ENCODE data around the gene YBX2. TPM values are rescaled to one million over a fixed set of nuclear protein-coding genes. Genes with fewer than 3 reads are reported as not detected.

The YBX2 gene
- total RNA-seq, 8 experiments from 2014 or later = 0.09 to 2.4 (median 0.51) TPM

- in situ Hi-C loops (cut with MboI; ENCODE audit: low pct_unique_long_range_greater_than_20kb in 2 of 9, low sequenced_read_pairs in 9 of 9, unreplicated experiment in 9 of 9) = no loop called here
- Histone ChIP-seq H3K4me1 (replicated peaks in 1 of 2) (peaks cover 9 to 12% of the 10 kb centered on the region in 2 donors), H3K4me3 (peak overlapping the region; percentile 75 to 90 (median 83)), H3K27ac (peak overlapping the region; percentile 96 to 97)
- peak; percentile 6 to 15 (median 11) for ATAC-seq (replicated peaks in 6 of 8)
- 0% methylated on average over 1 to 3 of the region's 104 CpGs; no CpG with 5 or more reads in 7 of the 10 experiments for WGBS, 10 experiments
Measured at GRCh38 chr17:7307686-7308624, 13.5 kb upstream of the YBX2 start.

GRCh38 chr17:7306911-7307685 lies 12.7 kb upstream of the YBX2 start, which contains the start of gene EIF5A:
EIF5A (plus strand) TSS chr17:7307628; CDS start chr17:7309636, 2,008 bp downstream.
- Histone ChIP-seq H3K27ac (peak within 1 kb of the TSS; percentile 96 to 97), H3K4me1 (replicated peaks in 1 of 2) (peaks cover 9 to 12% of the 10 kb centered on the region in 2 donors), H3K4me3 (peak within 1 kb of the TSS; percentile 75 to 90 (median 83))
- 0 to 2% (median 0%) methylated on average over 2 to 21 of the region's 64 CpGs; no CpG with 5 or more reads in 2 of the 10 experiments for WGBS, 10 experiments
- in situ Hi-C loops (cut with MboI; ENCODE audit: low pct_unique_long_range_greater_than_20kb in 2 of 9, low sequenced_read_pairs in 9 of 9, unreplicated experiment in 9 of 9) = no loop called here
- peak; percentile 66 to 88 (median 84) for ATAC-seq (replicated peaks in 6 of 8)

GRCh38 chr17:7304179-7304578 lies 9.7 kb upstream of the YBX2 start:
- Histone ChIP-seq H3K4me1 (replicated peaks in 1 of 2) (peaks cover 6 to 7% of the 10 kb centered on the region in 2 donors), H3K27ac (no peak overlapping the region), H3K4me3 (no peak overlapping the region)
- in situ Hi-C loops (cut with MboI; ENCODE audit: low pct_unique_long_range_greater_than_20kb in 2 of 9, low sequenced_read_pairs in 9 of 9, unreplicated experiment in 9 of 9) = no loop called here
- 53 to 100% (median 73%) methylated on average over 1 to 6 of the region's 7 CpGs; no CpG with 5 or more reads in 2 of the 10 experiments for WGBS, 10 experiments
- ATAC-seq (replicated peaks in 6 of 8) = no peak

- 0 to 10% (median 2%) methylated on average over 1 to 17 of the region's 51 CpGs; no CpG with 5 or more reads in 1 of the 10 experiments for WGBS, 10 experiments
- Histone ChIP-seq H3K4me1 (replicated peaks in 1 of 2) (peaks cover 5 to 8% of the 10 kb centered on the region in 2 donors), H3K27ac (no peak overlapping the region), H3K4me3 (peak overlapping the region in 3 of 5 donors; percentile 7 to 15 (median 13))
- ATAC-seq (replicated peaks in 6 of 8) = peak; percentile 44 to 90 (median 56)
- in situ Hi-C loops (cut with MboI; ENCODE audit: low pct_unique_long_range_greater_than_20kb in 2 of 9, low sequenced_read_pairs in 9 of 9, unreplicated experiment in 9 of 9) = loop anchor here in 1 of 9 experiments (25.0 kb wide), 1 partner anchor 259 kb away; the partner anchor contains the start of genes SLC16A11 and SLC16A13
Measured at GRCh38 chr17:7296189-7296861, 1.9 kb upstream of the YBX2 start.

- no peak for ATAC-seq (replicated peaks in 6 of 8)
- H3K4me3 ChIP-seq = peak overlapping the region in 2 of 5 donors; percentile 37 to 41
- H3K27ac ChIP-seq = no peak overlapping the region
- WGBS, 10 experiments = 50 to 85% (median 65%) methylated on average over 5 to 27 of the region's 42 CpGs; no CpG with 5 or more reads in 1 of the 10 experiments
- peaks cover 5 to 8% of the 10 kb centered on the region in 2 donors for H3K4me1 ChIP-seq (replicated peaks in 1 of 2)
- in situ Hi-C loops (cut with MboI; ENCODE audit: low pct_unique_long_range_greater_than_20kb in 2 of 9, low sequenced_read_pairs in 9 of 9, unreplicated experiment in 9 of 9) = loop anchor here in 1 of 9 experiments (25.0 kb wide), 1 partner anchor 258 kb away; the partner anchor contains the start of genes SLC16A11 and SLC16A13
Measured at GRCh38 chr17:7295230-7296180, 1.1 kb upstream of the YBX2 start.

- in situ Hi-C loops (cut with MboI; ENCODE audit: low pct_unique_long_range_greater_than_20kb in 2 of 9, low sequenced_read_pairs in 9 of 9, unreplicated experiment in 9 of 9) = loop anchor here in 1 of 9 experiments (25.0 kb wide), 1 partner anchor 257 kb away; the partner anchor contains the start of genes SLC16A11 and SLC16A13
- peak in 5 of 8 experiments; percentile 8 to 36 (median 33) for ATAC-seq (replicated peaks in 6 of 8)
- Histone ChIP-seq H3K4me1 (replicated peaks in 1 of 2) (peaks cover 5 to 8% of the 10 kb centered on the region in 2 donors), H3K27ac (no peak overlapping the region), H3K4me3 (peak overlapping the region; percentile 21 to 44 (median 40))
- WGBS, 10 experiments = 0 to 27% (median 6%) methylated on average over 1 to 5 of the region's 75 CpGs; no CpG with 5 or more reads in 6 of the 10 experiments
Measured at GRCh38 chr17:7293816-7294613, 424 bp downstream of the YBX2 start.

- WGBS, 10 experiments = 60 to 100% (median 78%) methylated on average over 1 to 6 of the region's 11 CpGs; no CpG with 5 or more reads in 3 of the 10 experiments
- peaks cover 5 to 8% of the 10 kb centered on the region in 2 donors for H3K4me1 ChIP-seq (replicated peaks in 1 of 2)
- H3K27ac ChIP-seq = no peak overlapping the region
- ATAC-seq (replicated peaks in 6 of 8) = no peak
- in situ Hi-C loops (cut with MboI; ENCODE audit: low pct_unique_long_range_greater_than_20kb in 2 of 9, low sequenced_read_pairs in 9 of 9, unreplicated experiment in 9 of 9) = loop anchor here in 1 of 9 experiments (25.0 kb wide), 1 partner anchor 256 kb away; the partner anchor contains the start of genes SLC16A11 and SLC16A13
- no peak overlapping the region for H3K4me3 ChIP-seq
Measured at GRCh38 chr17:7293159-7293558, 1.3 kb downstream of the YBX2 start.

GRCh38 chr17:7292729-7293128 lies 1.7 kb downstream of the YBX2 start:
- H3K4me1 ChIP-seq (replicated peaks in 1 of 2) = peaks cover 5 to 8% of the 10 kb centered on the region in 2 donors
- 0 to 50% (median 20%) methylated on average over 1 to 5 of the region's 6 CpGs; no CpG with 5 or more reads in 4 of the 10 experiments for WGBS, 10 experiments
- ATAC-seq (replicated peaks in 6 of 8) = no peak
- in situ Hi-C loops (cut with MboI; ENCODE audit: low pct_unique_long_range_greater_than_20kb in 2 of 9, low sequenced_read_pairs in 9 of 9, unreplicated experiment in 9 of 9) = loop anchor here in 1 of 9 experiments (25.0 kb wide), 1 partner anchor 255 kb away; the partner anchor contains the start of genes SLC16A11 and SLC16A13
- H3K27ac ChIP-seq = no peak overlapping the region
- H3K4me3 ChIP-seq = no peak overlapping the region

GRCh38 chr17:7292194-7292593 lies 2.2 kb downstream of the YBX2 start:
- Histone ChIP-seq H3K27ac (no peak overlapping the region), H3K4me3 (no peak overlapping the region), H3K4me1 (replicated peaks in 1 of 2) (peaks cover 5 to 8% of the 10 kb centered on the region in 2 donors)
- no peak for ATAC-seq (replicated peaks in 6 of 8)
- WGBS, 10 experiments = 40 to 100% methylated on average over 1 of the region's 2 CpGs; no CpG with 5 or more reads in 8 of the 10 experiments
- in situ Hi-C loops (cut with MboI; ENCODE audit: low pct_unique_long_range_greater_than_20kb in 2 of 9, low sequenced_read_pairs in 9 of 9, unreplicated experiment in 9 of 9) = loop anchor here in 1 of 9 experiments (25.0 kb wide), 1 partner anchor 255 kb away; the partner anchor contains the start of genes SLC16A11 and SLC16A13

GRCh38 chr17:7290685-7291084 lies 3.8 kb downstream of the YBX2 start:
- ATAC-seq (replicated peaks in 6 of 8) = no peak
- 10 to 93% (median 52%) methylated on average over 1 to 5 of the region's 11 CpGs; no CpG with 5 or more reads in 2 of the 10 experiments for WGBS, 10 experiments
- in situ Hi-C loops (cut with MboI; ENCODE audit: low pct_unique_long_range_greater_than_20kb in 2 of 9, low sequenced_read_pairs in 9 of 9, unreplicated experiment in 9 of 9) = loop anchor here in 1 of 9 experiments (25.0 kb wide), 1 partner anchor 253 kb away; the partner anchor contains the start of genes SLC16A11 and SLC16A13
- Histone ChIP-seq H3K4me1 (replicated peaks in 1 of 2) (peaks cover 5 to 6% of the 10 kb centered on the region in 2 donors), H3K4me3 (no peak overlapping the region), H3K27ac (no peak overlapping the region)

All from motor neuron (in vitro differentiated cells).